Measurements from ENCODE around the gene PPP1R15A. TPM values are rescaled to one million over a fixed set of nuclear protein-coding genes. Genes with fewer than 3 reads are reported as not detected.

PPP1R15A gene
- total and polyA plus RNA-seq, 2 of the 8 experiments (the other 6 are each of a cell fraction or from before 2014, with no cell fraction given), result 4.1 to 14.0 TPM

- H3K14ac ChIP-seq (ENCODE audit: insufficient read length), result no peak overlapping the region
- H2BK12ac ChIP-seq (ENCODE audit: low read depth, low read length), result 0 out of 2 replicates have a peak overlapping the region, but pooled peaks have one; percentile 39
- no peak overlapping the region for H2BK15ac ChIP-seq (ENCODE audit: low read length)
- no peak overlapping the region for H3K4me3 ChIP-seq (ENCODE audit: extremely low read depth in 1 of 4, insufficient read depth in 2 of 4, low read depth in 3 of 4, low read length in 4 of 4)
- no peak overlapping the region for H2BK5ac ChIP-seq (ENCODE audit: low read depth, low read length)
- no peaks in the 10 kb centered on the region for H3K23me2 ChIP-seq (ENCODE audit: low read depth, low read length)
- no peak overlapping the region for H3K56ac ChIP-seq (replicated peaks; ENCODE audit: insufficient read length, low read depth, low read length)
- no peak overlapping the region for H4K5ac ChIP-seq (ENCODE audit: insufficient read length, low read depth, low read length)
- DNase-seq (ENCODE audit: low read depth in 1 of 2, low spot score in 2 of 2) (no peak), FAIRE-seq (no peak)
- POLR2A ChIA-PET (ENCODE audit: partially characterized antibody), result interaction anchor here (1.2 to 6.9 kb wide), 5 partner anchors 10 to 83 kb away, joined by 3 to 75 read pairs (median 7); partner anchors contain the start of gene PLEKHA4
- no peak overlapping the region for H4K91ac ChIP-seq (replicated peaks; ENCODE audit: insufficient read length, low read length)
- no peak overlapping the region for H2AK5ac ChIP-seq (ENCODE audit: low read depth, low read length)
- H3K79me2 ChIP-seq (ENCODE audit: control insufficient read depth in 1 of 2, insufficient read depth in 2 of 2, low read length in 2 of 2), result peaks cover 4 to 14% of the 10 kb centered on the region in 2 experiments; a peak in 3 of 4 replicates
- H4K20me1 ChIP-seq (replicated peaks in 1 of 2; ENCODE audit: control insufficient read depth in 1 of 2, insufficient read depth in 2 of 2, low read length in 2 of 2), result peaks cover 5 to 13% of the 10 kb centered on the region in 2 experiments
- H3K36me3 ChIP-seq (ENCODE audit: control insufficient read depth in 2 of 4, insufficient read depth in 4 of 4, low read length in 3 of 4), result peaks cover 13 to 30% (median 20%) of the 10 kb centered on the region in 4 experiments; a peak in 7 of 8 replicates
- H3K27ac ChIP-seq (ENCODE audit: low read depth, low read length), result no peak overlapping the region
- H3K4me2 ChIP-seq (ENCODE audit: insufficient read depth in 1 of 2, low read depth in 2 of 2, low read length in 2 of 2), result no peak overlapping the region
- H2AFZ ChIP-seq (ENCODE audit: low read length), result no peak overlapping the region
- peaks cover 9% of the 10 kb centered on the region for H3K79me1 ChIP-seq (ENCODE audit: low read depth, low read length)
- no peak overlapping the region for H2BK20ac ChIP-seq (ENCODE audit: low read length)
- TF ChIP-seq SIRT6 (IDR thresholded peaks at IDR 0.05; ENCODE audit: low read length) (no peak), GTF2F1 (IDR thresholded peaks at IDR 0.05; ENCODE audit: borderline replicate concordance, low read depth, low read length) (no peak), SIN3A (conservative IDR thresholded peaks at IDR 0.05 in 1 of 2, IDR thresholded peaks at IDR 0.05 in 1 of 2; ENCODE audit: low read depth in 1 of 2, low read length in 2 of 2) (no peak), FOSL1 (IDR thresholded peaks at IDR 0.05; ENCODE audit: insufficient read depth, low read depth, low read length) (no peak), ZNF274 (IDR thresholded peaks at IDR 0.05; ENCODE audit: borderline replicate concordance, extremely low read depth, low read length) (no peak), ASH2L (IDR thresholded peaks at IDR 0.05; ENCODE audit: low read length) (no peak)
- TF ChIP-seq, protein P1, sequence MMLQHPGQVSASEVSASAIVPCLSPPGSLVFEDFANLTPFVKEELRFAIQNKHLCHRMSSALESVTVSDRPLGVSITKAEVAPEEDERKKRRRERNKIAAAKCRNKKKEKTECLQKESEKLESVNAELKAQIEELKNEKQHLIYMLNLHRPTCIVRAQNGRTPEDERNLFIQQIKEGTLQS (IDR thresholded peaks at IDR 0.05; ENCODE audit: insufficient read depth, low read depth, low read length), result no peak
- TF ChIP-seq, protein P2, sequence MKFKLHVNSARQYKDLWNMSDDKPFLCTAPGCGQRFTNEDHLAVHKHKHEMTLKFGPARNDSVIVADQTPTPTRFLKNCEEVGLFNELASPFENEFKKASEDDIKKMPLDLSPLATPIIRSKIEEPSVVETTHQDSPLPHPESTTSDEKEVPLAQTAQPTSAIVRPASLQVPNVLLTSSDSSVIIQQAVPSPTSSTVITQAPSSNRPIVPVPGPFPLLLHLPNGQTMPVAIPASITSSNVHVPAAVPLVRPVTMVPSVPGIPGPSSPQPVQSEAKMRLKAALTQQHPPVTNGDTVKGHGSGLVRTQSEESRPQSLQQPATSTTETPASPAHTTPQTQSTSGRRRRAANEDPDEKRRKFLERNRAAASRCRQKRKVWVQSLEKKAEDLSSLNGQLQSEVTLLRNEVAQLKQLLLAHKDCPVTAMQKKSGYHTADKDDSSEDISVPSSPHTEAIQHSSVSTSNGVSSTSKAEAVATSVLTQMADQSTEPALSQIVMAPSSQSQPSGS (IDR thresholded peaks at IDR 0.05; ENCODE audit: low read length), result no peak
- no peak overlapping the region for H3K23ac ChIP-seq (ENCODE audit: insufficient read length)
- no peak overlapping the region for H3K4ac ChIP-seq (replicated peaks; ENCODE audit: insufficient read length, low read depth, low read length)
- H3K9me3 ChIP-seq (ENCODE audit: insufficient read depth in 2 of 2, low read depth in 1 of 2, low read length in 1 of 2), result no peaks in the 10 kb centered on the region
- CTCF ChIA-PET (ENCODE audit: partially characterized antibody), result interaction anchor here (0.5 to 1.6 kb wide), 11 partner anchors 11 to 695 kb away, joined by 3 to 5 read pairs (median 3); partner anchors contain the start of gene BAX
- H3K27me3 ChIP-seq (replicated peaks in 1 of 4; ENCODE audit: control insufficient read depth in 3 of 4, extremely low read depth in 1 of 4, insufficient read depth in 3 of 4, low read length in 3 of 4), result no peaks in the 10 kb centered on the region
- peaks cover 0 to 10% (median 4%) of the 10 kb centered on the region in 4 experiments; a peak in 4 of 7 replicates for H3K4me1 ChIP-seq (replicated peaks in 1 of 4; ENCODE audit: control insufficient read depth in 3 of 4, insufficient read depth in 4 of 4, low read length in 3 of 4)
- 91% methylated on average over 11 of the region's 11 CpGs; no CpG with 5 or more reads in 1 of the 2 experiments for WGBS, 2 experiments (ENCODE audit: extremely low coverage in 1 of 2, insufficient coverage in 1 of 2, insufficient read length in 1 of 2, insufficient replicate concordance in 2 of 2, low coverage in 1 of 2, low lambda C conversion rate in 2 of 2, missing lambda C conversion rate in 1 of 2)
- no peak overlapping the region for H4K8ac ChIP-seq (ENCODE audit: extremely low read depth, insufficient read depth, low read length)
- H3K18ac ChIP-seq (ENCODE audit: extremely low read depth, low read length), result no peak overlapping the region
- no peak overlapping the region for H3K9ac ChIP-seq (replicated peaks in 1 of 4; ENCODE audit: extremely low read depth in 1 of 4, low read depth in 3 of 4, low read length in 3 of 4)
- H2BK120ac ChIP-seq (replicated peaks; ENCODE audit: low read depth, low read length), result no peak overlapping the region
Measured at GRCh38 chr19:48878196-48879024, 6.2 kb downstream of the PPP1R15A start.

Measured in H1 (cell line).